GM23248 (cell line): ENCODE results near the gene CLDN5.

Experiments
- EZH2 ChIP-seq: fragments of 200-600 bp; sonication (generic); IDR thresholded peaks from 2 replicates; pipeline ENCODE4 v1.6.1; 2018; ENCODE audit warnings: antibody characterized with exemption, mild to moderate bottlenecking; ENCODE audit not compliant: insufficient read depth, poor library complexity, severe bottlenecking
- EZH2phosphoT487 ChIP-seq: fragments of 200-600 bp; sonication (generic); IDR thresholded peaks from 2 replicates; pipeline ENCODE4 v1.6.1; 2018; ENCODE audit warnings: antibody characterized with exemption, moderate library complexity, mild to moderate bottlenecking, low read depth; ENCODE audit not compliant: insufficient read depth

GRCh38 chr22:19492504-19493174 lies 31.6 kb downstream of the CLDN5 start:
- TF ChIP-seq EZH2 (no peak), EZH2phosphoT487 (no peak)
